ENCODE results near the gene CALD1. TPM values are rescaled to one million over a fixed set of nuclear protein-coding genes. Genes with fewer than 3 reads are reported as not detected.

The CALD1 gene
- total and polyA plus RNA-seq, 4 experiments from 2014 or later: 0.13 TPM; not detected in 3

GRCh38 chr7:134893920-134894319, 114.5 kb downstream of the CALD1 start:
- ChIA-PET POLR2A (ENCODE audit: partially characterized antibody) (no interaction called here), CTCF (ENCODE audit: partially characterized antibody) (no interaction called here)
- DNase-seq: no peak
- no peaks in the 10 kb centered on the region for H3K9me3 ChIP-seq (ENCODE audit: control insufficient read depth in 1 of 2, low read length in 2 of 2)
- Mint-ChIP-seq H3K4me1 (peaks cover 0 to 3% (median 2%) of the 10 kb centered on the region in 4 donors), H3K4me3 (no peak overlapping the region), H3K27ac (no peak overlapping the region), H3K36me3 (peaks cover 2 to 4% of the 10 kb centered on the region in 2 donors), H3K9me3 (peaks cover 3 to 31% (median 21%) of the 10 kb centered on the region in 8 donors), H3K27me3 (peaks cover 13 to 14% of the 10 kb centered on the region in 2 donors)
- H3K27me3 ChIP-seq (ENCODE audit: insufficient read depth, low read length): no peaks in the 10 kb centered on the region
- H3K27ac ChIP-seq (ENCODE audit: low read depth, low read length): no peak overlapping the region
- intact Hi-C loops (cut with micrococcal nuclease): no loop called here
- no peak overlapping the region for H3K4me3 ChIP-seq (ENCODE audit: low read length in 2 of 2)
- no peaks in the 10 kb centered on the region for H3K4me1 ChIP-seq (ENCODE audit: insufficient read depth, low read length)
- H3K36me3 ChIP-seq (ENCODE audit: insufficient read depth, low read length): no peaks in the 10 kb centered on the region

GRCh38 chr7:134894928-134895327, 115.5 kb downstream of the CALD1 start:
- H3K4me3 Mint-ChIP-seq: no peak overlapping the region
- DNase-seq: no peak
- intact Hi-C loops (cut with micrococcal nuclease): no loop called here
- ChIA-PET POLR2A (ENCODE audit: partially characterized antibody) (no interaction called here), CTCF (ENCODE audit: partially characterized antibody) (no interaction called here)
- Histone ChIP-seq H3K9me3 (ENCODE audit: control insufficient read depth in 1 of 2, low read length in 2 of 2) (no peaks in the 10 kb centered on the region), H3K4me1 (ENCODE audit: insufficient read depth, low read length) (no peaks in the 10 kb centered on the region), H3K36me3 (ENCODE audit: insufficient read depth, low read length) (no peaks in the 10 kb centered on the region), H3K27me3 (ENCODE audit: insufficient read depth, low read length) (no peaks in the 10 kb centered on the region), H3K4me3 (ENCODE audit: low read length in 2 of 2) (no peak overlapping the region), H3K27ac (ENCODE audit: low read depth, low read length) (no peak overlapping the region)
- H3K9me3 Mint-ChIP-seq: peaks cover 3 to 31% (median 21%) of the 10 kb centered on the region in 8 donors
- H3K36me3 Mint-ChIP-seq: peaks cover 2 to 4% of the 10 kb centered on the region in 2 donors
- H3K4me1 Mint-ChIP-seq: peaks cover 0 to 3% (median 2%) of the 10 kb centered on the region in 4 donors
- peaks cover 13 to 14% of the 10 kb centered on the region in 2 donors for H3K27me3 Mint-ChIP-seq
- H3K27ac Mint-ChIP-seq: no peak overlapping the region

GRCh38 chr7:134896073-134896472, 116.6 kb downstream of the CALD1 start:
- H3K9me3 Mint-ChIP-seq: peaks cover 3 to 31% (median 21%) of the 10 kb centered on the region in 8 donors
- H3K4me3 Mint-ChIP-seq: no peak overlapping the region
- no peak for DNase-seq
- H3K9me3 ChIP-seq (ENCODE audit: control insufficient read depth in 1 of 2, low read length in 2 of 2): no peaks in the 10 kb centered on the region
- intact Hi-C loops (cut with micrococcal nuclease): no loop called here
- H3K4me1 Mint-ChIP-seq: peaks cover 0 to 3% (median 2%) of the 10 kb centered on the region in 4 donors
- H3K4me3 ChIP-seq (ENCODE audit: low read length in 2 of 2): no peak overlapping the region
- H3K27me3 ChIP-seq (ENCODE audit: insufficient read depth, low read length): no peaks in the 10 kb centered on the region
- H3K27ac Mint-ChIP-seq: no peak overlapping the region
- H3K27me3 Mint-ChIP-seq: peaks cover 13 to 14% of the 10 kb centered on the region in 2 donors
- H3K36me3 ChIP-seq (ENCODE audit: insufficient read depth, low read length): no peaks in the 10 kb centered on the region
- ChIA-PET CTCF (ENCODE audit: partially characterized antibody) (no interaction called here), POLR2A (ENCODE audit: partially characterized antibody) (no interaction called here)
- H3K4me1 ChIP-seq (ENCODE audit: insufficient read depth, low read length): no peaks in the 10 kb centered on the region
- no peak overlapping the region for H3K27ac ChIP-seq (ENCODE audit: low read depth, low read length)
- peaks cover 2 to 4% of the 10 kb centered on the region in 2 donors for H3K36me3 Mint-ChIP-seq

GRCh38 chr7:134897936-134898335, 118.5 kb downstream of the CALD1 start:
- CTCF ChIA-PET (ENCODE audit: partially characterized antibody): interaction anchor here (1.3 kb wide), 1 partner anchor 9 kb away, joined by 4 read pairs; no protein-coding TSS in a partner anchor
- Histone ChIP-seq H3K36me3 (ENCODE audit: insufficient read depth, low read length) (no peaks in the 10 kb centered on the region), H3K4me3 (ENCODE audit: low read length in 2 of 2) (no peak overlapping the region), H3K27me3 (ENCODE audit: insufficient read depth, low read length) (no peaks in the 10 kb centered on the region), H3K4me1 (ENCODE audit: insufficient read depth, low read length) (no peaks in the 10 kb centered on the region), H3K27ac (ENCODE audit: low read depth, low read length) (no peak overlapping the region), H3K9me3 (ENCODE audit: control insufficient read depth in 1 of 2, low read length in 2 of 2) (no peaks in the 10 kb centered on the region)
- Mint-ChIP-seq H3K27me3 (peaks cover 6 to 8% of the 10 kb centered on the region in 2 donors), H3K9me3 (peaks cover 3 to 31% (median 21%) of the 10 kb centered on the region in 8 donors), H3K4me1 (no peaks in the 10 kb centered on the region), H3K27ac (no peak overlapping the region), H3K4me3 (no peak overlapping the region), H3K36me3 (peaks cover 2 to 4% of the 10 kb centered on the region in 2 donors)
- intact Hi-C loops (cut with micrococcal nuclease): no loop called here
- POLR2A ChIA-PET (ENCODE audit: partially characterized antibody): no interaction called here
- DNase-seq: no peak

- no peak for DNase-seq
- intact Hi-C loops (cut with micrococcal nuclease): no loop called here
- Mint-ChIP-seq H3K9me3 (peaks cover 3 to 26% (median 17%) of the 10 kb centered on the region in 8 donors), H3K36me3 (peaks cover 2 to 4% of the 10 kb centered on the region in 2 donors), H3K4me1 (no peaks in the 10 kb centered on the region), H3K27me3 (peaks cover 0 to 2% of the 10 kb centered on the region in 2 donors), H3K27ac (no peak overlapping the region), H3K4me3 (no peak overlapping the region)
- no peaks in the 10 kb centered on the region for H3K9me3 ChIP-seq (ENCODE audit: control insufficient read depth in 1 of 2, low read length in 2 of 2)
- no peaks in the 10 kb centered on the region for H3K36me3 ChIP-seq (ENCODE audit: insufficient read depth, low read length)
- no peak overlapping the region for H3K4me3 ChIP-seq (ENCODE audit: low read length in 2 of 2)
- no peak overlapping the region for H3K27ac ChIP-seq (ENCODE audit: low read depth, low read length)
- H3K4me1 ChIP-seq (ENCODE audit: insufficient read depth, low read length): no peaks in the 10 kb centered on the region
- ChIA-PET CTCF (ENCODE audit: partially characterized antibody) (no interaction called here), POLR2A (ENCODE audit: partially characterized antibody) (no interaction called here)
- H3K27me3 ChIP-seq (ENCODE audit: insufficient read depth, low read length): no peaks in the 10 kb centered on the region
These were observed 120.3 kb downstream of the CALD1 start for GRCh38 chr7:134899729-134900128.

- ChIA-PET POLR2A (ENCODE audit: partially characterized antibody) (no interaction called here), CTCF (ENCODE audit: partially characterized antibody) (interaction anchor here (1.4 kb wide), 1 partner anchor 292 kb away, joined by 3 read pairs; no protein-coding TSS in a partner anchor)
- Histone ChIP-seq H3K9me3 (ENCODE audit: control insufficient read depth in 1 of 2, low read length in 2 of 2) (no peaks in the 10 kb centered on the region), H3K36me3 (ENCODE audit: insufficient read depth, low read length) (no peaks in the 10 kb centered on the region), H3K27ac (ENCODE audit: low read depth, low read length) (no peak overlapping the region), H3K4me1 (ENCODE audit: insufficient read depth, low read length) (no peaks in the 10 kb centered on the region), H3K27me3 (ENCODE audit: insufficient read depth, low read length) (no peaks in the 10 kb centered on the region), H3K4me3 (ENCODE audit: low read length in 2 of 2) (no peak overlapping the region)
- intact Hi-C loops (cut with micrococcal nuclease): no loop called here
- Mint-ChIP-seq H3K36me3 (peaks cover 2 to 4% of the 10 kb centered on the region in 2 donors), H3K27ac (no peak overlapping the region), H3K4me3 (no peak overlapping the region), H3K9me3 (peaks cover 3 to 21% (median 14%) of the 10 kb centered on the region in 8 donors), H3K4me1 (no peaks in the 10 kb centered on the region), H3K27me3 (peaks cover 0 to 2% of the 10 kb centered on the region in 2 donors)
- no peak for DNase-seq
These were observed 120.9 kb downstream of the CALD1 start for GRCh38 chr7:134900166-134900982.

GRCh38 chr7:134901389-134902020, 122.1 kb downstream of the CALD1 start:
- Histone ChIP-seq H3K27ac (ENCODE audit: low read depth, low read length) (no peak overlapping the region), H3K9me3 (ENCODE audit: control insufficient read depth in 1 of 2, low read length in 2 of 2) (no peaks in the 10 kb centered on the region), H3K4me1 (ENCODE audit: insufficient read depth, low read length) (no peaks in the 10 kb centered on the region), H3K36me3 (ENCODE audit: insufficient read depth, low read length) (no peaks in the 10 kb centered on the region), H3K27me3 (ENCODE audit: insufficient read depth, low read length) (no peaks in the 10 kb centered on the region), H3K4me3 (ENCODE audit: low read length in 2 of 2) (no peak overlapping the region)
- ChIA-PET CTCF (ENCODE audit: partially characterized antibody) (interaction anchor here (1.4 kb wide), 1 partner anchor 293 kb away, joined by 3 read pairs; no protein-coding TSS in a partner anchor), POLR2A (ENCODE audit: partially characterized antibody) (no interaction called here)
- H3K27ac Mint-ChIP-seq: no peak overlapping the region
- H3K27me3 Mint-ChIP-seq: no peaks in the 10 kb centered on the region
- peaks cover under 1 to 2% of the 10 kb centered on the region in 2 donors for H3K36me3 Mint-ChIP-seq
- H3K4me1 Mint-ChIP-seq: no peaks in the 10 kb centered on the region
- no peak overlapping the region for H3K4me3 Mint-ChIP-seq
- DNase-seq: no peak
- intact Hi-C loops (cut with micrococcal nuclease): no loop called here
- H3K9me3 Mint-ChIP-seq: peaks cover 1 to 11% (median 5%) of the 10 kb centered on the region in 8 donors

All from CD4-positive, alpha-beta memory T cell (primary cell).